GM13977 (cell line): ENCODE measurements around the gene DPYSL3.

Source experiments
- DNase-seq: peaks from one replicate; pipeline ENCODE4 v3.0.0; 2012; ENCODE audit warnings: low spot score
- CTCF ChIP-seq: IDR thresholded peaks from 2 replicates; pipeline ENCODE4 v1.5.1; 2012; ENCODE audit warnings: mild to moderate bottlenecking, control low read depth; ENCODE audit not compliant: insufficient read depth; ENCODE audit errors: extremely low read depth, missing control alignments
- in situ Hi-C: fragments of 300-500 bp; cut with MboI; formaldehyde crosslinking; loops from one replicate; pipeline ENCODE4 v1.12.0; 2022; ENCODE audit warnings: low sequenced_read_pairs, low pct_unique_long_range_greater_than_20kb, mixed read lengths, inconsistent platforms; ENCODE audit not compliant: unreplicated experiment

The DPYSL3 gene

GRCh38 chr5:147359581-147359980, 150.3 kb downstream of the DPYSL3 start:
- no peak for TF ChIP-seq CTCF
- in situ Hi-C loops, result no loop called here

DNA sequence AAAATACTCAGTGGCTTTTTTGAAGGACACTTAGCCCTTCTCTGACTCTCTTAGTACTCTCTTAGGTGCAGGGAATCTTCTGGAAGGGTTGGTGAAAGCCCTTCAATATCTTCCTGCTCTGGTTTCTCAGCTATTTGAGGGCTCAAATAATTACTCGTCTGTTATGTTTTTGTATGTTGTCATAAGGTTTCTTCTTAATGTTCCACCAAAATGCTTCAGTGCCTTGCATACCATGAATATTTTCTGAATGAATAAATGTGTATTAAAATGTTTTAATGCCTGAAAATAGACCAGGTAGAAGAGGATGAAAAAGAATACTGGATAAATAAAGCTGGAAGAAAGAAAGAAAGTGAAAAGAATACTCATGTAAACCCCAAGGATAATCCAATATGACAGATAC, 150.8 kb downstream of the DPYSL3 start:
- TF ChIP-seq CTCF, result no peak

More at GRCh38 chr5:147359581-147359980, 150.3 kb downstream of the DPYSL3 start:
- DNase-seq, result no peak

GRCh38 chr5:147349241-147349640, 160.6 kb downstream of the DPYSL3 start:
- in situ Hi-C loops, result no loop called here
- no peak for DNase-seq
- no peak for TF ChIP-seq CTCF

More for the DNA sequence above, 150.8 kb downstream of the DPYSL3 start:
- in situ Hi-C loops, result no loop called here
- no peak for DNase-seq

DNA sequence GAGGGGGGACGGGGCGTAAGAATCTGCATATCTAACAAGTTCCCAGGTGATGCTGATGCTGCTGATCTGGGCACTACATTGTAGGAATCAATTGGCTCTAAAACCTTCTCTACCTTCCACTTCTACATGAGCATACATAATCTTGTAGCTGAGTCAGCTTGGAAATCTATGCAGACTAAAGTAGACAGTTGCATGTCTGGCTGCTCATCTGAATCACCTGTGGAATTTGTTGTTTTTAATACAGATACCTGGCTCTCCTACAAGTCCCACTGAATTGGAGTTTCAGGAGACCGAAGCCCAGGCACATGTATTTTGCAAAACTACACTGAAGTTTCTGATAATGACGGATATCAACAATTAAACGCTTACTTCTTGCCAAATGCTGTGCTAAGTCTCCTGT, 161.4 kb downstream of the DPYSL3 start:
- TF ChIP-seq CTCF, result no peak
- no peak for DNase-seq
- in situ Hi-C loops, result no loop called here

GRCh38 chr5:147348046-147348445, 161.8 kb downstream of the DPYSL3 start:
- no peak for DNase-seq
- TF ChIP-seq CTCF, result no peak
- in situ Hi-C loops, result no loop called here

DNA sequence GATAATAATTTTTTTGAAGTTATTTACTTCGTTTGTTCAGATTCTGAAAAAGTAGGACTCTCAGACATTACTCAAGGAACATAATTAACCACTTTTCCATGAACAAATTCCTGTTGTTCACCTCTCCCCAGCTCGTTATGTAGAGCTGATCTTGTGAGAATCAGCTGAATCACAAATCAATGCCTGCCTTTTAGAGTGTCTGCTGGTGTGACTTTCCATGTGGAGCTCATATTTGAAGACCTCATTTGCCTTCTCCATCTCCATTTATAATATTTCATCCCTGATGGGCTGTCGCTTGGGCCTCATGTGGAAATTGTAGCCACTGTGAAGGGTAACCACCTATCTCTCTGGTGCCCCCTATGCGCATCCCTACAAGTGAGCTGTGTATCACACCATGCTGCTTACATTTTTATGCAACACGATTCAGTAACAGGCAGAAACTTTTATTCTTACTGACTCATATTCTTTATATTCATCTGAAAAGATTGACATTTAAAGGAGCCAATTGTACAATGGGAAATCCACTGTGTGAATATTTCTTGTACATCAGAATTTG, 163.8 kb downstream of the DPYSL3 start:
- in situ Hi-C loops, result no loop called here
- DNase-seq, result no peak
- no peak for TF ChIP-seq CTCF

GRCh38 chr5:147344861-147345260, 165.0 kb downstream of the DPYSL3 start:
- DNase-seq, result no peak
- TF ChIP-seq CTCF, result no peak
- in situ Hi-C loops, result no loop called here
